Gastroesophageal sphincter (tissue), 3 donors: ENCODE results near the gene SPON2.

Experiments
- CTCF ChIP-seq, 4 experiments: fragments of 200-600 bp in 2 of 4; fragments of 450-650 bp in 2 of 4; sonication (generic) in 1 of 4; IDR thresholded peaks; one replicate each; pipeline ENCODE4 v1.5.1; 2017 to 2019; ENCODE audit warnings: antibody characterized with exemption in 4 of 4, mild to moderate bottlenecking in 2 of 4, moderate library complexity in 2 of 4
- POLR2A ChIP-seq, 2 donors: fragments of 450-650 bp; IDR thresholded peaks; one replicate each; pipeline ENCODE4 v1.6.1; 2017; ENCODE audit warnings: antibody characterized with exemption in 2 of 2, mild to moderate bottlenecking in 2 of 2, moderate library complexity in 1 of 2

- TF ChIP-seq POLR2A (IDR thresholded peaks at IDR 0.05) = no peak
- no peak for TF ChIP-seq CTCF (IDR thresholded peaks at IDR 0.05)
These were observed 34.7 kb upstream of the SPON2 start for GRCh38 chr4:1207157-1207470.
